Measurements from ENCODE around the gene OPTN. TPM values are rescaled to one million over a fixed set of nuclear protein-coding genes. Genes with fewer than 3 reads are reported as not detected.
"Not testable (repeated sequence)": the region's sequence is repeated elsewhere in the genome, so short reads cannot be mapped to it uniquely, and the experiment has no call there.

Gene OPTN
- total and polyA plus RNA-seq, 7 experiments from 2014 or later = 34.3 to 146 (median 59.6) TPM

DNA sequence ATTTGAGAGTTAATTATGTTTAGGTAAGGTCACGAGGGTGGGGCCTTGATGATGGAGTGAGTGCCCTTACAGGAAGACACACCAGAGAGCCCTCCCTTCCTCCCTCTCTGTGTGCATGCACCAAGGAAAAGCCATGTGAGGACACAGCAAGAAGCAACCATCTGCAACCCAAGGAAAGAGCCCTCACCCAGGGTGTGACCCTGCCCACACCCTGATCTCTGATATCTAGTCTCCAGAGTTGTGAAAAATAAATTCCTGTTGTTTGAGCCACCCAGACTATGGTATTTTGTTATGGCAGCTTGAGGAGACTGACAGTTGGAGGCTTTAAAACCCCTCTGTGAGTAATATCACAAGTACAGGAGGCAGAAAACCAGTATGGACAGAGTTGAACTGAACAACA is 46.4 kb downstream of the OPTN start:
- Mint-ChIP-seq H3K27me3 (no peaks in the 10 kb centered on the region), H3K4me3 (no peak overlapping the region), H3K9me3 (peaks cover 3 to 57% (median 30%) of the 10 kb centered on the region in 11 donors), H3K27ac (no peak overlapping the region), H3K36me3 (peaks cover 5 to 39% (median 29%) of the 10 kb centered on the region in 5 donors), H3K4me1 (no peaks in the 10 kb centered on the region)
- Histone ChIP-seq H3K27ac (ENCODE audit: low read depth, low read length) (no peak overlapping the region), H3K9me3 (ENCODE audit: control insufficient read depth in 2 of 3, low read length in 3 of 3) (peaks cover 0 to 8% (median 4%) of the 10 kb centered on the region in 3 experiments), H3K4me3 (ENCODE audit: low read length) (no peak overlapping the region), H3K36me3 (ENCODE audit: control insufficient read depth in 2 of 3, insufficient read depth in 3 of 3, low read length in 3 of 3) (peaks cover 0 to 12% (median 0%) of the 10 kb centered on the region in 3 experiments), H3K4me1 (ENCODE audit: control insufficient read depth in 2 of 2, insufficient read depth in 2 of 2, low read length in 2 of 2) (no peaks in the 10 kb centered on the region), H3K27me3 (ENCODE audit: control insufficient read depth in 2 of 2, insufficient read depth in 2 of 2, low read length in 2 of 2) (no peaks in the 10 kb centered on the region)
- DNase-seq (no peak), ATAC-seq (no peak)
- ChIA-PET POLR2A (no interaction called here), CTCF (no interaction called here)
- intact Hi-C loops (cut with micrococcal nuclease) = no loop called here

DNA sequence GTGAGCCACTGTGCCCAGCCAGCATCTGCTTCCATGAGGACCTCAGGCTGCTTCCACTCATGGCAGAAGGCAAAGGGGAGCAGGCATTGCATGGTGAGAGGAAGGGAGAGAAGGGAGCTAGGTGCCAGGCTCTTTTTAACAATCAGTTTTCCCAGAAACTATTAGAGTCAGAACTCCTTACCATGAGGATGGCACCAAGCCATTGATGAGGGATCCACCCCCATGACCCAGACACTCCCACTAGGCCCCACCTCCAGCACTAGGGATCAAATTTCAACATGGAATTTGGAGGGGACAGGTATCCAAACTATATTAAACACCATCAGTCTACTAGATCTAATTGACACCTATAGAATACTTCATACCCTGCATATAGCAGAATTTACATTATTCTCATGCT is 47.2 kb downstream of the OPTN start:
- peaks cover 0 to 8% (median 4%) of the 10 kb centered on the region in 3 experiments for H3K9me3 ChIP-seq (ENCODE audit: control insufficient read depth in 2 of 3, low read length in 3 of 3)
- CTCF ChIA-PET = interaction anchor here (1.7 kb wide), 1 partner anchor 14 kb away, joined by 4 read pairs; the partner anchor contains the start of gene MCM10
- no peak overlapping the region for H3K27ac Mint-ChIP-seq
- intact Hi-C loops (cut with micrococcal nuclease) = no loop called here
- DNase-seq = no peak
- H3K9me3 Mint-ChIP-seq = peaks cover 3 to 57% (median 30%) of the 10 kb centered on the region in 11 donors
- no peaks in the 10 kb centered on the region for H3K27me3 ChIP-seq (ENCODE audit: control insufficient read depth in 2 of 2, insufficient read depth in 2 of 2, low read length in 2 of 2)
- H3K4me3 ChIP-seq (ENCODE audit: low read length) = no peak overlapping the region
- no peaks in the 10 kb centered on the region for H3K4me1 ChIP-seq (ENCODE audit: control insufficient read depth in 2 of 2, insufficient read depth in 2 of 2, low read length in 2 of 2)
- H3K36me3 ChIP-seq (ENCODE audit: control insufficient read depth in 2 of 3, insufficient read depth in 3 of 3, low read length in 3 of 3) = peaks cover 0 to 4% (median 0%) of the 10 kb centered on the region in 3 experiments
- ATAC-seq = no peak
- H3K27ac ChIP-seq (ENCODE audit: low read depth, low read length) = no peak overlapping the region
- POLR2A ChIA-PET = no interaction called here
- no peaks in the 10 kb centered on the region for H3K27me3 Mint-ChIP-seq
- H3K36me3 Mint-ChIP-seq = peaks cover 5 to 37% (median 26%) of the 10 kb centered on the region in 5 donors
- no peak overlapping the region for H3K4me3 Mint-ChIP-seq
- no peaks in the 10 kb centered on the region for H3K4me1 Mint-ChIP-seq

DNA sequence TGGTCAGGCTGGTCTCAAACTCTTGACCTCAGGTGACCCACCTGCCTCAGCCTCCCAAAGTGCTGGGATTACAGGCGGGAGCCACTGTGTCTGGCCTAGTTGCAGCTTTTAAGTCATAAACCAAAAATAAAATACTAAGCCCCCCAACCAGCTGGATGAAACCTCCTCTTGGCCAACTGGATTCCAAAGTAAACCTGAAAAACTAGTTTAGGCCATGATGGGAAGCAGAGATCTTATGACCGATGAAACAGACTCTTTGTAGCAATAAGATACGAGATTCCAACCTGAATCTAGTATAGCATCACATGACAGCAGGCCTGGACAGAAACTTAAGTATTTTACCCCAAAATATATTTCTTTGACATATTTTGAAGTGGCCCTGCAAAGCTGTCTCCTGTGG is 52.3 kb downstream of the OPTN start:
- Histone ChIP-seq H3K4me3 (ENCODE audit: low read length) (no peak overlapping the region), H3K27me3 (ENCODE audit: control insufficient read depth in 2 of 2, insufficient read depth in 2 of 2, low read length in 2 of 2) (no peaks in the 10 kb centered on the region), H3K27ac (ENCODE audit: low read depth, low read length) (no peak overlapping the region), H3K36me3 (ENCODE audit: control insufficient read depth in 2 of 3, insufficient read depth in 3 of 3, low read length in 3 of 3) (no peaks in the 10 kb centered on the region), H3K4me1 (ENCODE audit: control insufficient read depth in 2 of 2, insufficient read depth in 2 of 2, low read length in 2 of 2) (no peaks in the 10 kb centered on the region), H3K9me3 (ENCODE audit: control insufficient read depth in 2 of 3, low read length in 3 of 3) (no peaks in the 10 kb centered on the region)
- Mint-ChIP-seq H3K4me1 (peaks cover 0 to 2% (median 0%) of the 10 kb centered on the region in 7 donors), H3K27me3 (peaks cover 0 to 2% (median 0%) of the 10 kb centered on the region in 5 donors), H3K4me3 (no peak overlapping the region), H3K27ac (no peak overlapping the region), H3K36me3 (peaks cover 0 to 12% (median 8%) of the 10 kb centered on the region in 5 donors), H3K9me3 (peaks cover 0 to 34% (median 15%) of the 10 kb centered on the region in 11 donors)
- CTCF ChIA-PET = no interaction called here
- ATAC-seq = no peak
- POLR2A ChIA-PET = no interaction called here
- DNase-seq = no peak
- intact Hi-C loops (cut with micrococcal nuclease) = no loop called here

DNA sequence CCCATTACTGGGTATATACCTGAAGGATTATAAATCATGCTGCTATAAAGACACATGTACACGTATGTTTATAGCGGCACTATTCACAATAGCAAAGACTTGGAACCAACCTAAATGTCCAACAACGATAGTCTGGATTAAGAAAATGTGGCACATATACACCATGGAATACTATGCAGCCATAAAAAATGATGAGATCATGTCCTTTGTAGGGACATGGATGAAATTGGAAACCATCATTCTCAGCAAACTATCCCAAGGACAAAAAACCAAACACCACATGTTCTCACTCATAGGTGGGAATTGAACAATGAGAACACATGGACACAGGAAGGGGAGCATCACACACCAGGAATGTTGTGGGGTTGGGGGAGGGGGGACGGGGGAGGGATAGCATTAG is 55.9 kb downstream of the OPTN start:
- POLR2A ChIA-PET; H3K9me3 ChIP-seq (ENCODE audit: control insufficient read depth in 2 of 3, low read length in 3 of 3); intact Hi-C loops (cut with micrococcal nuclease); H3K4me3 Mint-ChIP-seq; CTCF ChIA-PET; H3K36me3 ChIP-seq (ENCODE audit: control insufficient read depth in 2 of 3, insufficient read depth in 3 of 3, low read length in 3 of 3); DNase-seq; H3K4me3 ChIP-seq (ENCODE audit: low read length); H3K27me3 ChIP-seq (ENCODE audit: control insufficient read depth in 2 of 2, insufficient read depth in 2 of 2, low read length in 2 of 2); H3K27ac ChIP-seq (ENCODE audit: low read depth, low read length); H3K4me1 ChIP-seq (ENCODE audit: control insufficient read depth in 2 of 2, insufficient read depth in 2 of 2, low read length in 2 of 2); H3K27ac Mint-ChIP-seq; ATAC-seq; H3K27me3 Mint-ChIP-seq: not testable (repeated sequence)
- Mint-ChIP-seq H3K9me3 (peaks cover 0 to 11% (median 4%) of the 10 kb centered on the region in 11 donors), H3K4me1 (peaks cover 0 to 12% (median 5%) of the 10 kb centered on the region in 7 donors), H3K36me3 (peaks cover 0 to 12% (median 5%) of the 10 kb centered on the region in 5 donors)

DNA sequence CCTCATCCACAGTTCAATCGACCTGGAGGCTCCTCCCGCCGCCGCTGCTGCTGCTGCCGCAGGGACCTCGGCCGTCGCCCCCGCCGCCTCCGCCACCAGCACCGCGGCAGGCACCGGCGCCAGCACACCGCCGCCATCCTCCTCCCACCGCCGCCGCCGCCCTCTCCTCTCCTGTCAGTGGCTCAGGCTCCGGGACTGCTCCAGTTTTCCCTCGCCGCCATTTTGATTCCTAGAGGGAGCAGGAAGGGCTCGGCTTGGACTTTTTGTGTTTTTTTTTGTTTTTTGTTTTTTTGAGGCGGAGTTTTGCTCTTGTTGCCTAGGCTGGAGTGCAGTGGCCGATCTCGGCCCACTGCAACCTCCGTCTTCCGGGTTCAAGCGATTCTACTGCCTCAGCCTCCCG is 58.4 kb downstream of the OPTN start:
- Mint-ChIP-seq H3K27ac (peak overlapping the region in 6 of 9 donors; percentile 39 to 83 (median 72)), H3K27me3 (peaks cover 0 to 2% (median 0%) of the 10 kb centered on the region in 5 donors), H3K36me3 (peaks cover 0 to 12% (median 5%) of the 10 kb centered on the region in 5 donors), H3K4me3 (peak overlapping the region; percentile 18 to 85 (median 61)), H3K9me3 (peaks cover 0 to 6% (median 3%) of the 10 kb centered on the region in 11 donors), H3K4me1 (peaks cover 3 to 27% (median 19%) of the 10 kb centered on the region in 7 donors)
- no peaks in the 10 kb centered on the region for H3K27me3 ChIP-seq (ENCODE audit: control insufficient read depth in 2 of 2, insufficient read depth in 2 of 2, low read length in 2 of 2)
- ChIA-PET POLR2A (no interaction called here), CTCF (interaction anchor here (1.5 kb wide), 1 partner anchor 144 kb away, joined by 3 read pairs; no protein-coding TSS in a partner anchor)
- H3K4me1 ChIP-seq (ENCODE audit: control insufficient read depth in 2 of 2, insufficient read depth in 2 of 2, low read length in 2 of 2) = peaks cover 6 to 10% of the 10 kb centered on the region in 2 donors
- H3K36me3 ChIP-seq (ENCODE audit: control insufficient read depth in 2 of 3, insufficient read depth in 3 of 3, low read length in 3 of 3) = no peaks in the 10 kb centered on the region
- peak in 3 of 9 donors; percentile 15 to 47 (median 16) for DNase-seq
- peak overlapping the region; percentile 13 for H3K27ac ChIP-seq (ENCODE audit: low read depth, low read length)
- intact Hi-C loops (cut with micrococcal nuclease) = no loop called here
- no peak overlapping the region for H3K4me3 ChIP-seq (ENCODE audit: low read length)
- no peaks in the 10 kb centered on the region for H3K9me3 ChIP-seq (ENCODE audit: control insufficient read depth in 2 of 3, low read length in 3 of 3)
- no peak for ATAC-seq

DNA sequence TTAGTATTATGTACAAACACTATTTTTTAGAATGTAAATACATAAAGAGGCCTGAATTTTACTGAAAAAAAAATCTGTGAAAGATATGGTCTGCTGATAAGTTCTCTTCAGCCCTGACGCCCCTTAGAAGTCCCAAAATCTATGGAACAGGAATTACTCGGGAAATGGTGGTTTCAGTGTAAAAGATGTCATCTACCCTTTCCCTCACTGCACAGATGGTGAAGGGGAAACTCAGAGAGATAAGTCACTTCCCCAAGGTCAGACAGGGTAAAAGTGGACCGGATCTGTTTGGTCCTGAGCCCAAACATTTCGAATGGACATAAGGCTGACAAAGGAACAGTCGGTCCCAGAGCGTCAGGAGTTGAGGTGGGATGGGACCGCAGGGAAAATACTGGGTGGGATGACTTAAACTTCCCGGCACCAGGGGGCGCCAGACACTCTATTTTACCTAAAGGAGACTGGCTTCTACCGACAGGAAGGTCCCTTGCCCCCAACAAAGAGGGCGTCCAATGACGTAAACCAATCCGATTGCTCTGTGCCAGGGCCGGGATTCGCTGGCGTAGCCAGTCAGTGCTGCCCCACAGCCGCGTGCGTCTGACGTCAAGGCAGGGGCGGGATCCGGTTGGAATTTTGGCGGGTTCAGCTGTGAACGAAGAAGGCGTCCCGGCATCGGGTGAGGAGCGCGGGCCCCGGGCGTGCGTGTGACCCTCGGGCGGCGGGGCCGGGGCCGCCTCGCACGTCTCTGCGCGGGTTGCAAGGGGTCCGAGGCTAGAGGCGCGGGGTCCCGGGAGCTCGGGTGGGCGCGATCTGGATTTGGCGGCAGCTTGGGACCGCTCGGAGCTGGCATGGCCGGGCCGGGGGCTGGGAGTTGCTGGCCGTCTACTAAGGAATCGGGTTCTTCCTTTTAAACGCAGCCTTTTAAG is 61.2 kb downstream of the OPTN start, which contains the start of gene MCM10:
Gene MCM10 (plus strand): TSS at position 625 of the 923 bp plus-strand sequence. CDS start 2,645 bp downstream, outside the sequence.
- Histone ChIP-seq H3K27me3 (ENCODE audit: control insufficient read depth in 2 of 2, insufficient read depth in 2 of 2, low read length in 2 of 2) (no peaks in the 10 kb centered on the region), H3K36me3 (ENCODE audit: control insufficient read depth in 2 of 3, insufficient read depth in 3 of 3, low read length in 3 of 3) (no peaks in the 10 kb centered on the region), H3K27ac (ENCODE audit: low read depth, low read length) (no peak within 1 kb of the TSS), H3K4me1 (ENCODE audit: control insufficient read depth in 2 of 2, insufficient read depth in 2 of 2, low read length in 2 of 2) (peaks cover 6 to 10% of the 10 kb centered on the region in 2 donors), H3K9me3 (ENCODE audit: control insufficient read depth in 2 of 3, low read length in 3 of 3) (no peaks in the 10 kb centered on the region), H3K4me3 (ENCODE audit: low read length) (peak within 1 kb of the TSS; percentile 47)
- H3K27ac Mint-ChIP-seq = peak within 1 kb of the TSS; percentile 44 to 89 (median 74)
- DNase-seq = peak; percentile 86 to 99 (median 96)
- ChIA-PET POLR2A (interaction anchor here (0.9 to 2.0 kb wide), 4 partner anchors 139 to 189 kb away, joined by 3 to 8 read pairs (median 5); partner anchors contain the start of gene PHYH), CTCF (interaction anchor here (0.6 to 2.7 kb wide), 9 partner anchors 10 to 374 kb away, joined by 3 to 15 read pairs (median 4); partner anchors contain the start of genes OPTN and PHYH)
- peaks cover 3 to 38% (median 19%) of the 10 kb centered on the region in 7 donors for H3K4me1 Mint-ChIP-seq
- peak within 1 kb of the TSS; percentile 64 to 93 (median 88) for H3K4me3 Mint-ChIP-seq
- H3K36me3 Mint-ChIP-seq = peaks cover 0 to 9% (median 0%) of the 10 kb centered on the region in 5 donors
- ATAC-seq = peak; percentile 100
- peaks cover 0 to 3% (median 0%) of the 10 kb centered on the region in 11 donors for H3K9me3 Mint-ChIP-seq
- peaks cover 0 to 2% (median 0%) of the 10 kb centered on the region in 5 donors for H3K27me3 Mint-ChIP-seq
- intact Hi-C loops (cut with micrococcal nuclease) = loop anchor here (1.0 to 5.0 kb wide), 12 partner anchors 52 to 1798 kb away; partner anchors contain the start of genes CDC123 (in 1 of the 2), MEIG1 (in 1 of the 2), NUDT5 (in 1 of the 2) and PRPF18 (in 1 of the 2)

Measured in naive thymus-derived CD4-positive, alpha-beta T cell (primary cell).